Measurements from ENCODE around the gene CD79B. TPM values are rescaled to one million over a fixed set of nuclear protein-coding genes. Genes with fewer than 3 reads are reported as not detected.
A peak's percentile ranks its signal among the peaks of the same experiment; 100 is the strongest.

The CD79B gene
- total and polyA plus RNA-seq, 2 of the 13 experiments (the other 11 are each of a cell fraction or from before 2014, with no cell fraction given), result not detected

- TF ChIP-seq FOSL2 (CRISPR knock-in tag; IDR thresholded peaks at IDR 0.05), result peak; percentile 89
- no peak for TF ChIP-seq ZNF556 (CRISPR knock-in tag; IDR thresholded peaks at IDR 0.05; ENCODE audit: borderline replicate concordance)
- no peak for TF ChIP-seq MTA3 (CRISPR knock-in tag; IDR thresholded peaks at IDR 0.05)
- peak; percentile 70; the same call in 1 of the 2 replicates for TF ChIP-seq SOX5 (CRISPR knock-in tag; IDR thresholded peaks at IDR 0.05; ENCODE audit: borderline replicate concordance)
- peak; percentile 73; the same call in 1 of the 2 replicates for TF ChIP-seq NR2F6 (IDR thresholded peaks at IDR 0.05)
- TF ChIP-seq NR2F6 (CRISPR knock-in tag; IDR thresholded peaks at IDR 0.05), result peak; percentile 79
- no peak for TF ChIP-seq TRAFD1 (CRISPR knock-in tag; IDR thresholded peaks at IDR 0.05; ENCODE audit: borderline replicate concordance)
These were observed 24.3 kb upstream of the CD79B start (continued) for GRCh38 chr17:63956296-63956920.

- POLR2A ChIA-PET, result interaction anchor here (1.5 kb wide), 1 partner anchor 9 kb away, joined by 6 read pairs; no protein-coding TSS in a partner anchor
- FAIRE-seq, result no peak
These were observed 23.7 kb upstream of the CD79B start for GRCh38 chr17:63955791-63956190.

More at GRCh38 chr17:63955791-63956190, 23.7 kb upstream of the CD79B start:
- WGBS (ENCODE audit: low lambda C conversion rate), result 52% methylated on average over 3 of the region's 4 CpGs
- Histone ChIP-seq H3K4me3 (replicated peaks in 1 of 3; ENCODE audit: insufficient read depth in 1 of 3, low read depth in 2 of 3, low read length in 3 of 3) (no peak overlapping the region), H3K4me2 (ENCODE audit: low read depth, low read length) (no peak overlapping the region), H3K79me2 (ENCODE audit: insufficient read depth, low read length) (no peaks in the 10 kb centered on the region), H3K9ac (ENCODE audit: insufficient read depth, low read depth, low read length) (no peak overlapping the region), H3K9me3 (ENCODE audit: low read length) (no peaks in the 10 kb centered on the region), H3K36me3 (replicated peaks in 1 of 2; ENCODE audit: control insufficient read depth in 1 of 2, insufficient read depth in 2 of 2, low read length in 2 of 2) (no peaks in the 10 kb centered on the region), H3K27ac (ENCODE audit: extremely low read length, insufficient read depth, low read length) (no peak overlapping the region), H2AFZ (ENCODE audit: low read length) (no peak overlapping the region), H4K20me1 (ENCODE audit: insufficient read depth, low read length) (no peaks in the 10 kb centered on the region), H3K4me1 (ENCODE audit: insufficient read depth, low read length) (peaks cover 14% of the 10 kb centered on the region), H3K27me3 (ENCODE audit: control insufficient read depth in 1 of 2, insufficient read depth in 2 of 2, low read length in 2 of 2) (peaks cover 17 to 47% of the 10 kb centered on the region in 2 experiments; a peak in 4 of 5 replicates)
- intact Hi-C loops (cut with micrococcal nuclease; ENCODE audit: unreplicated experiment) (no loop called here), in situ Hi-C loops (cut with HindIII; ENCODE audit: extremely low pct_ligation_motif_present, low pct_unique_long_range_greater_than_20kb) (no loop called here)
- ATAC-seq, result no peak
- CTCF ChIA-PET (ENCODE audit: low intra/inter-chr PET ratio, low total read pairs), result no interaction called here
- no peak for TF ChIP-seq TRIM24 (CRISPR knock-in tag; IDR thresholded peaks at IDR 0.05)
- no TSS peak for BruUV-seq (replicated peaks)
- DNase-seq (ENCODE audit: low spot score), result no peak
